Keratinocyte (primary cell): ENCODE data around the gene PHKA2.

Source experiments
- CTCF ChIP-seq, 3 experiments: IDR thresholded peaks in 1 of 3; conservative IDR thresholded peaks in 1 of 3; optimal IDR thresholded peaks in 1 of 3; 2 replicates in 2 of 3; 3 replicates in 1 of 3; pipeline versions ENCODE3 to v1.5.1; 2011; ENCODE audit warnings: low read length in 3 of 3, mild to moderate bottlenecking in 3 of 3, moderate library complexity in 2 of 3, control low read depth in 1 of 3, inconsistent platforms in 1 of 3; ENCODE audit not compliant: insufficient read depth in 2 of 3; ENCODE audit errors: extremely low read depth in 1 of 3
- EZH2 ChIP-seq: IDR thresholded peaks from one replicate; pipeline ENCODE4 v1.6.1; 2012; ENCODE audit warnings: inconsistent platforms, mild to moderate bottlenecking, low read length, moderate library complexity

- no peak for TF ChIP-seq CTCF (optimal IDR thresholded peaks at IDR 0.05 in 1 of 3, IDR thresholded peaks at IDR 0.05 in 1 of 3, conservative IDR thresholded peaks at IDR 0.05 in 1 of 3; ENCODE audit: extremely low read depth in 1 of 3, insufficient read depth in 2 of 3, low read length in 3 of 3)
- TF ChIP-seq EZH2 = no peak
Measured at GRCh38 chrX:18890724-18891547, 93.0 kb downstream of the PHKA2 start.
